ENCODE data around the gene MED25. TPM values are rescaled to one million over a fixed set of nuclear protein-coding genes. Genes with fewer than 3 reads are reported as not detected.

The MED25 gene
- 100 to 1,000 TPM in 1 of 2 donors, 10 to 100 TPM in 1; 94.8 to 108 TPM for total RNA-seq
- total RNA-seq, result 42.3 to 54.7 reads per million in 2 donors

GRCh38 chr19:49817964-49818648 is at the start of gene MED25:
Gene MED25, plus strand, starts transcription at chr19:49818289. Its CDS starts 53 bp downstream, at chr19:49818342.
- DNase-seq (peak; percentile 83 to 85 (median 85)), ATAC-seq (peak; percentile 59)
- peak within 1 kb of the TSS; percentile 99 for H3K4me3 Mint-ChIP-seq
- H3K27me3 Mint-ChIP-seq, result no peaks in the 10 kb centered on the region
- peak within 1 kb of the TSS; percentile 100 for H3K27ac Mint-ChIP-seq
- peaks cover 28% of the 10 kb centered on the region for H3K4me1 Mint-ChIP-seq
- H3K36me3 Mint-ChIP-seq (ENCODE audit: low read depth), result no peaks in the 10 kb centered on the region
- H3K9me3 ChIP-seq (ENCODE audit: control insufficient read depth, low read length, poor library complexity, severe bottlenecking), result no peaks in the 10 kb centered on the region

GRCh38 chr19:49770529-49770928 is 47.6 kb upstream of the MED25 start:
- ATAC-seq (no peak), DNase-seq (no peak)
- H3K4me3 Mint-ChIP-seq, result no peak overlapping the region
- no peaks in the 10 kb centered on the region for H3K27me3 Mint-ChIP-seq
- H3K27ac Mint-ChIP-seq, result no peak overlapping the region
- H3K36me3 Mint-ChIP-seq (ENCODE audit: low read depth), result peaks cover 2% of the 10 kb centered on the region
- no peaks in the 10 kb centered on the region for H3K9me3 ChIP-seq (ENCODE audit: control insufficient read depth, low read length, poor library complexity, severe bottlenecking)
- peaks cover 41% of the 10 kb centered on the region for H3K4me1 Mint-ChIP-seq

DNA sequence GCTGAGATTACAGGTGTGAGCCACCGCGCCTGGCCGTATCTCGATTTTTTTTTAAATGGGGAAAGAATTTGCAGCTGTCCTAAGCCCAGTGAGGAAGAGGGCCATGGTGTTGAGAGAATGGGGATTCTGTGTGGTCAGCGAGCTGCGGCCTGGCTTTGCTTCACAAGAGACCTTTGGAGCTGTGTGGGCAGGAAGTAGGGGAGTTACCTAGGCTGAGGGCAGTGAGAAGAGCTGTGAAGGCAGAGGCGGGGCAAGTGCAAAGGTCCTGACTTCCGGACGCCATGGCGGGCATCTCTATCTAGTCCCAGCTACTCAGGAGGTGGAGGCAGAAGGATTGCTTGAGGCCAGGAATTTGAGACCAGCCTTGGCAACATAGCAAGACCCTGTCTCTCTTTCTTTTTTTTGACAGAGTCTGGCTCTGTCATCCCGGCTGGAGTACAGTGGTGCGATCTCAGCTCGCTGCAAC is 46.4 kb upstream of the MED25 start:
- Mint-ChIP-seq H3K4me1 (peaks cover 41% of the 10 kb centered on the region), H3K36me3 (ENCODE audit: low read depth) (peaks cover 4% of the 10 kb centered on the region), H3K27me3 (no peaks in the 10 kb centered on the region), H3K4me3 (no peak overlapping the region), H3K27ac (no peak overlapping the region)
- ATAC-seq (no peak), DNase-seq (no peak)
- H3K9me3 ChIP-seq (ENCODE audit: control insufficient read depth, low read length, poor library complexity, severe bottlenecking), result no peaks in the 10 kb centered on the region

DNA sequence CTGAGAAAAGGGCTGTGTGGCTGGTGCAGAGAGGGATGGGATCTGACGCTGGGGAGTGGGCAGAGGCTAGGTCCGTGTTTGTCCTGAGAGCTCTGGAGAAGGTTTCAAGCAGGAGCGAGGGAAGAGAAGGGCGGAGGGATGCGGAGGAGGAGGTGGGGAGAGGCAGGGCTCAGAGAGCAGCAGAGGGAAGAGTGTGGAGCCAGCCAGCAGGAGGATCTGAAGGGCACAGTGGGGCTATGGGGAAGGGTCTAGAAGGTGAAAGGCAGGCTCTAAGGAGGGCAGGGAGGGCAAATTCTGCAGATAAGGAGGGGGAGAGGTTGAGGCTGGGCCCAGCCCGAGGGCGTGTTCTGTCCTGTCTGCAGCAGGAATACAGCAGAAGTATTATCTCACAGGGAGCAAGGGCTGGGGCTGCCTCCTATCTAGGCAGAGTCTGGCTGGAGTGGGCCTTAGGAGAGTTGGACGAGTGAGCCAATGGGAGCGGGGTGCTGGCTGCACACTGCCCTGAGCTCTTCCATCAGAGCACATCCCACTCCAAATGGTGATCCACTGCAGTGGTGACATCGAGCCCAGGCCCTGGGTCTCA is 45.1 kb upstream of the MED25 start:
- peak overlapping the region; percentile 83 for H3K27ac Mint-ChIP-seq
- DNase-seq (no peak), ATAC-seq (no peak)
- no peaks in the 10 kb centered on the region for H3K27me3 Mint-ChIP-seq
- H3K4me1 Mint-ChIP-seq, result peaks cover 32% of the 10 kb centered on the region
- no peaks in the 10 kb centered on the region for H3K9me3 ChIP-seq (ENCODE audit: control insufficient read depth, low read length, poor library complexity, severe bottlenecking)
- peaks cover 4% of the 10 kb centered on the region for H3K36me3 Mint-ChIP-seq (ENCODE audit: low read depth)
- no peak overlapping the region for H3K4me3 Mint-ChIP-seq

- Mint-ChIP-seq H3K27me3 (no peaks in the 10 kb centered on the region), H3K4me3 (no peak overlapping the region), H3K4me1 (peaks cover 29% of the 10 kb centered on the region), H3K27ac (peak overlapping the region; percentile 83), H3K36me3 (ENCODE audit: low read depth) (peaks cover 4% of the 10 kb centered on the region)
- H3K9me3 ChIP-seq (ENCODE audit: control insufficient read depth, low read length, poor library complexity, severe bottlenecking), result no peaks in the 10 kb centered on the region
- ATAC-seq (no peak), DNase-seq (no peak)
Measured at GRCh38 chr19:49773663-49774350, 44.3 kb upstream of the MED25 start.

DNA sequence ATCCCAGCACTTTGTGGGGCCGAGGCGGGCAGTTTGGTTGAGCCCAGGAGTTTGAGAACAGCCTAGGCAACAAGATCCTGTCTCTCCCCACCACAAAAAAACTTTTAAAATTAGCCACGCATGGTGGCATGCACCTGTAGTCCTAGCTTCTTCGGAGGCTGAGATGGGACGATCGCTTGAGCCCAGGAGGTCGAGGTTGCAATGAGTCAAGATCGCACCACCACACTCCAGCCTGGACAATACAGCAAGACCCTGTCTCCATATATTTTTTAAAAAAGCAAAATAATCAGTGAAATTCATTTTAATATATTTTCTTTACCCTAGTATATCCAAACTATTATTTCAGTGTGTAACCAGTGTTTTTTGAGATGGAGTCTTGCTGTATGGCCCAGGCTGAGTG is 43.1 kb upstream of the MED25 start:
- Mint-ChIP-seq H3K36me3 (ENCODE audit: low read depth) (peaks cover 4% of the 10 kb centered on the region), H3K4me1 (peaks cover 25% of the 10 kb centered on the region), H3K27me3 (no peaks in the 10 kb centered on the region), H3K4me3 (no peak overlapping the region), H3K27ac (no peak overlapping the region)
- ATAC-seq (no peak), DNase-seq (no peak)
- no peaks in the 10 kb centered on the region for H3K9me3 ChIP-seq (ENCODE audit: control insufficient read depth, low read length, poor library complexity, severe bottlenecking)

- Mint-ChIP-seq H3K4me3 (peak overlapping the region; percentile 45), H3K27ac (no peak overlapping the region), H3K27me3 (no peaks in the 10 kb centered on the region), H3K36me3 (ENCODE audit: low read depth) (peaks cover 4% of the 10 kb centered on the region), H3K4me1 (peaks cover 34% of the 10 kb centered on the region)
- no peak for ATAC-seq
- H3K9me3 ChIP-seq (ENCODE audit: control insufficient read depth, low read length, poor library complexity, severe bottlenecking), result no peaks in the 10 kb centered on the region
- no peak for DNase-seq
Measured at GRCh38 chr19:49775742-49776370, 42.2 kb upstream of the MED25 start.

DNA sequence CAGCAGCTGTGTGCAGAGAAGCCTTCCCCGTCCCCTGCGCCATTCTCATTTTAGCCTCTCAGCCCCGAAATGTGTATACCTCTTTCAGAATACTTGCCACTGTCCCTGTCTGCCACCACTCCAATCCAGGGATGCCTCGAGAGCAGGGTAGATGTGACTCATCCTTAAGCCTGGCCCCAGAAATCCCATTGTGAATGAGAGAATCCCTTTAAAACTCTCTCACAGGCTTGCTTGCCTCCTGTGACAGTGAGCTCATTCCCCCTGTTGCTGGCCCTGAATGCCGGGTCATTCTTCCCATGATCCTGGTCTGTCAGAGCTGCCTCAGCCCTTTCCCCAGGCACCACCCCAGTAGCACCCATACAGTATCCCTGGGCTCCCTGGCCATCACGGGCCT is 41.7 kb upstream of the MED25 start:
- Mint-ChIP-seq H3K27me3 (no peaks in the 10 kb centered on the region), H3K4me3 (peak overlapping the region; percentile 45), H3K4me1 (peaks cover 39% of the 10 kb centered on the region), H3K27ac (no peak overlapping the region), H3K36me3 (ENCODE audit: low read depth) (peaks cover 4% of the 10 kb centered on the region)
- no peaks in the 10 kb centered on the region for H3K9me3 ChIP-seq (ENCODE audit: control insufficient read depth, low read length, poor library complexity, severe bottlenecking)
- DNase-seq (no peak), ATAC-seq (no peak)

- H3K9me3 ChIP-seq (ENCODE audit: control insufficient read depth, low read length, poor library complexity, severe bottlenecking), result no peaks in the 10 kb centered on the region
- H3K4me3 Mint-ChIP-seq, result peak overlapping the region; percentile 50
- DNase-seq (no peak), ATAC-seq (no peak)
- H3K27ac Mint-ChIP-seq, result peak overlapping the region; percentile 91
- peaks cover 24% of the 10 kb centered on the region for H3K4me1 Mint-ChIP-seq
- peaks cover 10% of the 10 kb centered on the region for H3K36me3 Mint-ChIP-seq (ENCODE audit: low read depth)
- no peaks in the 10 kb centered on the region for H3K27me3 Mint-ChIP-seq
Measured at GRCh38 chr19:49779731-49780555, 38.1 kb upstream of the MED25 start.

DNA sequence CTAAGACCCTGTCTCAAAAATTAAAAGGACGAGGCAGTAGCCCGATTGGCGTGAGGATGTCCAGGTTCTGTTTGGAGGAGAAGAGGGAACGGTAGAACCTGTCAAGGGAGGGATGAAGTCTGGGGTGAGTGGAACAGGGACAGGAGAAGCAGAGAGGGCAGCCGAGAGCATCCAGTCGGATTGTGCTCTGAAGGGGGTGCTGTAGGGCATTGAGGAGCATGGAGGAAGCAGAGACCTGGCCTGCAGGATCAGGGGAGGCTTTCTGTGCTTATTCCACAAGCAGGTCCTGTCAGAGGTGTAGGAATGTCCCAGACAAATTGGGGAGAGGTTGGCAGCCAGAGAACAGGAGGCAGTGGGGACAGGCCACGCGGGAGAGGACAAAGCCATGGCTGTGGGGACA is 37.2 kb upstream of the MED25 start:
- no peak for ATAC-seq
- no peak overlapping the region for H3K4me3 Mint-ChIP-seq
- no peaks in the 10 kb centered on the region for H3K27me3 Mint-ChIP-seq
- DNase-seq, result no peak
- peaks cover 14% of the 10 kb centered on the region for H3K36me3 Mint-ChIP-seq (ENCODE audit: low read depth)
- no peaks in the 10 kb centered on the region for H3K9me3 ChIP-seq (ENCODE audit: control insufficient read depth, low read length, poor library complexity, severe bottlenecking)
- peak overlapping the region; percentile 91 for H3K27ac Mint-ChIP-seq
- peaks cover 24% of the 10 kb centered on the region for H3K4me1 Mint-ChIP-seq

DNA sequence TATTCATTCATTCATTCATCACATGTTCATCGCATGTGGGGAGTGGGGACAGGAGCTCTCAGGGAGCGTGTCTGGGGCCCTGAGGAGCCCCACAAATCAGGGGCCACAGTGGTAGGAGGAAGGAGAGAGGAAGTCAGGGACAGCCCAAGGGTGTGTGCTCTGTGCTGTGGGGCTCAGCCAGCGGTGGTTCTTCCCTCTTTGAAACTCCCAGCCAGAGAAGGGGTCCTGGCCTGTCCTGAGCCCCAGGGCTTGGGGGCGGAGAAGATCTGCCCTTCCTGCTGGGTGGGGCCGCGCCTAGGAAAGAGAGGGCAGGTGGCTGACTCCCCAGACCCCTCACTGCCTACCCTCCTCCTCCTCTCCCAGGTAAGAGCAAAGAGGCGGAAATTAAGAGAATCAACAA is 36.7 kb upstream of the MED25 start:
- no peak for DNase-seq
- peaks cover 23% of the 10 kb centered on the region for H3K4me1 Mint-ChIP-seq
- no peak overlapping the region for H3K4me3 Mint-ChIP-seq
- H3K36me3 Mint-ChIP-seq (ENCODE audit: low read depth), result peaks cover 12% of the 10 kb centered on the region
- H3K9me3 ChIP-seq (ENCODE audit: control insufficient read depth, low read length, poor library complexity, severe bottlenecking), result no peaks in the 10 kb centered on the region
- H3K27ac Mint-ChIP-seq, result no peak overlapping the region
- no peaks in the 10 kb centered on the region for H3K27me3 Mint-ChIP-seq
- no peak for ATAC-seq

DNA sequence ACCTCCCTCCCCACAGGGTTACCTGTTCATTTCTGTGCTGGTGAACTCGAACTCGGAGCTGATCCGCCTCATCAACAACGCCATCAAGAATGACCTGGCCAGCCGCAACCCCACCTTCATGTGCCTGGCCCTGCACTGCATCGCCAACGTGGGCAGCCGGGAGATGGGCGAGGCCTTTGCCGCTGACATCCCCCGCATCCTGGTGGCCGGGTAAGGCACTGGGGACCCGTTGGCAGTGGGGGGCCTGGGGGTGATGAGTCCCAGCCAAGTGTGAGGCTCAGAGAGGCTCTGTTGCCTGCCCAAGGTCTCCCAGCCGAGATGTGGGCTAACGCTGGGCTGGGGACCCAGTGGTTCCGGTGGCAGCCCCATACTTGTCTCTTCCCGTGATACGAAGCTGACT is 35.6 kb upstream of the MED25 start:
- DNase-seq (no peak), ATAC-seq (no peak)
- H3K9me3 ChIP-seq (ENCODE audit: control insufficient read depth, low read length, poor library complexity, severe bottlenecking), result no peaks in the 10 kb centered on the region
- no peaks in the 10 kb centered on the region for H3K27me3 Mint-ChIP-seq
- no peak overlapping the region for H3K4me3 Mint-ChIP-seq
- no peak overlapping the region for H3K27ac Mint-ChIP-seq
- H3K36me3 Mint-ChIP-seq (ENCODE audit: low read depth), result peaks cover 12% of the 10 kb centered on the region
- H3K4me1 Mint-ChIP-seq, result peaks cover 23% of the 10 kb centered on the region
